Suprapubic skin (tissue), 4 donors: ENCODE measurements around the gene MVK. TPM values are rescaled to one million over a fixed set of nuclear protein-coding genes. Genes with fewer than 3 reads are reported as not detected.
"Not testable (repeated sequence)": the region's sequence is repeated elsewhere in the genome, so short reads cannot be mapped to it uniquely, and the experiment has no call there.

Source experiments
- DNase-seq, 2 donors: peaks; one replicate each; pipeline ENCODE4 v3.0.0-alpha.2; 2019; ENCODE audit warnings: low spot score in 2 of 2
- H3K27ac ChIP-seq: fragments of 200-600 bp; sonication (generic); one replicate; pipeline ENCODE4 v1.5.1; 2019
- H3K27me3 ChIP-seq: fragments of 200-600 bp; sonication (generic); one replicate; pipeline ENCODE4 v1.5.1; 2019
- H3K36me3 ChIP-seq: fragments of 200-600 bp; sonication (generic); one replicate; pipeline ENCODE4 v1.5.1; 2019
- H3K4me1 ChIP-seq: fragments of 200-600 bp; sonication (generic); one replicate; pipeline ENCODE4 v1.5.1; 2019
- H3K4me3 ChIP-seq: fragments of 200-600 bp; sonication (generic); one replicate; pipeline ENCODE4 v1.5.1; 2019; ENCODE audit warnings: mild to moderate bottlenecking
- H3K9me3 ChIP-seq: fragments of 200-600 bp; sonication (generic); one replicate; pipeline ENCODE4 v1.5.1; 2019
- EP300 ChIP-seq: sonication (generic); formaldehyde crosslinking; IDR thresholded peaks from one replicate; pipeline ENCODE4 v1.6.1; 2017; ENCODE audit warnings: antibody characterized with exemption
- POLR2A ChIP-seq, 2 donors: fragments of 450-650 bp; IDR thresholded peaks; one replicate each; pipeline ENCODE4 v1.6.1; 2017; ENCODE audit warnings: antibody characterized with exemption in 2 of 2, mild to moderate bottlenecking in 2 of 2, moderate library complexity in 2 of 2
- POLR2AphosphoS5 ChIP-seq, 3 donors: sonication (generic); formaldehyde crosslinking; IDR thresholded peaks; one replicate each; pipeline ENCODE4 v1.6.1; 2017; ENCODE audit warnings: antibody characterized with exemption in 3 of 3
- WGBS: methylation state at CpG from one replicate; pipeline ENCODE4 v1.1.5; 2018; 5-methylcytosine and 5-hydroxymethylcytosine counted together
- total RNA-seq, 4 donors: library from RNA; depleted of rRNA; stranded (reverse); fragments of >200 nt; gene quantifications; one replicate each; pipeline ENCODE4 v1.1.0, GENCODE V29; 2016
- TF ChIP-seq, protein P1 (sequence below), 2 donors: fragments of 200-600 bp in 1 of 2; fragments of 450-650 bp in 1 of 2; sonication (generic) in 1 of 2; IDR thresholded peaks; one replicate each; pipeline ENCODE4 v1.5.1; 2016 to 2019; ENCODE audit warnings: antibody characterized with exemption in 2 of 2, mild to moderate bottlenecking in 1 of 2, moderate library complexity in 1 of 2

The MVK gene
- total RNA-seq, 4 donors from 2014 or later, result 30.1 to 62.1 (median 37.2) TPM

- WGBS, result 78% methylated on average over 7 of the region's 7 CpGs
- Histone ChIP-seq H3K4me3 (no peak overlapping the region), H3K36me3 (peaks cover 20% of the 10 kb centered on the region), H3K27me3 (no peaks in the 10 kb centered on the region), H3K27ac (no peak overlapping the region), H3K4me1 (peaks cover 9% of the 10 kb centered on the region), H3K9me3 (no peaks in the 10 kb centered on the region)
- DNase-seq, result no peak
- TF ChIP-seq POLR2A (IDR thresholded peaks at IDR 0.05), result no peak
- TF ChIP-seq, protein P1, sequence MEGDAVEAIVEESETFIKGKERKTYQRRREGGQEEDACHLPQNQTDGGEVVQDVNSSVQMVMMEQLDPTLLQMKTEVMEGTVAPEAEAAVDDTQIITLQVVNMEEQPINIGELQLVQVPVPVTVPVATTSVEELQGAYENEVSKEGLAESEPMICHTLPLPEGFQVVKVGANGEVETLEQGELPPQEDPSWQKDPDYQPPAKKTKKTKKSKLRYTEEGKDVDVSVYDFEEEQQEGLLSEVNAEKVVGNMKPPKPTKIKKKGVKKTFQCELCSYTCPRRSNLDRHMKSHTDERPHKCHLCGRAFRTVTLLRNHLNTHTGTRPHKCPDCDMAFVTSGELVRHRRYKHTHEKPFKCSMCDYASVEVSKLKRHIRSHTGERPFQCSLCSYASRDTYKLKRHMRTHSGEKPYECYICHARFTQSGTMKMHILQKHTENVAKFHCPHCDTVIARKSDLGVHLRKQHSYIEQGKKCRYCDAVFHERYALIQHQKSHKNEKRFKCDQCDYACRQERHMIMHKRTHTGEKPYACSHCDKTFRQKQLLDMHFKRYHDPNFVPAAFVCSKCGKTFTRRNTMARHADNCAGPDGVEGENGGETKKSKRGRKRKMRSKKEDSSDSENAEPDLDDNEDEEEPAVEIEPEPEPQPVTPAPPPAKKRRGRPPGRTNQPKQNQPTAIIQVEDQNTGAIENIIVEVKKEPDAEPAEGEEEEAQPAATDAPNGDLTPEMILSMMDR (IDR thresholded peaks at IDR 0.05), result no peak
- no peak for TF ChIP-seq POLR2AphosphoS5 (IDR thresholded peaks at IDR 0.05)
- TF ChIP-seq EP300, result no peak
Observed at GRCh38 chr12:109599087-109599486, 25.5 kb downstream of the MVK start.

DNA sequence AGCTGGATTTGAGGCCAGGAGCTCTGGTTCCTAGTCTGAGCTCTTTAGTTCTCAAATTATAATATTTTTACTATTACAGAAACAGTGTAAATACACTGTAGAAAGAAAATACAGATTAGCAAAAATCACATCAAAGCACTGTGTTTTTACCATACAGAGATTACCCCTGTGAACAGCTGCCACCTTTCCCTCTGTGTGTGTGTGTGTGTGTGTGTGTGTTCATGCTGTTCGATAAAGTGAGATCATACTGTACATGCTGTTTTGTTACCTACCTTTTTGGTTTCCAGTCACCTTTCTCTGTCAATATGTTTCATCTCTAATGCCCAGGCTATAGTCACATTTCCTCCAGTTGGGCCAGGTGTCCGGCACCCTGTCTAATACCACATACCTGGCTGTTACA is 26.9 kb downstream of the MVK start:
- no peak for TF ChIP-seq EP300
- TF ChIP-seq, protein P1 (IDR thresholded peaks at IDR 0.05), result no peak
- Histone ChIP-seq H3K4me3 (no peak overlapping the region), H3K27me3 (peaks cover 1% of the 10 kb centered on the region), H3K4me1 (peaks cover 9% of the 10 kb centered on the region), H3K27ac (no peak overlapping the region), H3K9me3 (no peaks in the 10 kb centered on the region), H3K36me3 (peaks cover 9% of the 10 kb centered on the region)
- no peak for DNase-seq
- 89% methylated on average over 2 of the region's 2 CpGs for WGBS

GRCh38 chr12:109600995-109601394 is 27.4 kb downstream of the MVK start:
- H3K27ac ChIP-seq, result no peak overlapping the region
- 97% methylated on average over 8 of the region's 8 CpGs for WGBS
- H3K27me3 ChIP-seq, result peaks cover 6% of the 10 kb centered on the region
- H3K4me1 ChIP-seq, result peaks cover 9% of the 10 kb centered on the region
- no peaks in the 10 kb centered on the region for H3K9me3 ChIP-seq
- DNase-seq, result no peak
- peaks cover 6% of the 10 kb centered on the region for H3K36me3 ChIP-seq
- H3K4me3 ChIP-seq, result no peak overlapping the region
- TF ChIP-seq POLR2A (IDR thresholded peaks at IDR 0.05) (no peak), POLR2AphosphoS5 (IDR thresholded peaks at IDR 0.05) (no peak)

GRCh38 chr12:109601557-109601956 is 28.0 kb downstream of the MVK start:
- Histone ChIP-seq H3K9me3 (no peaks in the 10 kb centered on the region), H3K27me3 (peaks cover 8% of the 10 kb centered on the region), H3K27ac (no peak overlapping the region), H3K4me3 (no peak overlapping the region), H3K36me3 (peaks cover under 1% of the 10 kb centered on the region), H3K4me1 (peaks cover 9% of the 10 kb centered on the region)
- DNase-seq, result no peak
- WGBS, result 86% methylated on average over 7 of the region's 8 CpGs
- no peak for TF ChIP-seq POLR2AphosphoS5 (IDR thresholded peaks at IDR 0.05)
- TF ChIP-seq EP300, result no peak
- TF ChIP-seq, protein P1 (IDR thresholded peaks at IDR 0.05), result no peak
- TF ChIP-seq POLR2A (IDR thresholded peaks at IDR 0.05), result no peak

- DNase-seq, H3K27ac ChIP-seq, H3K36me3 ChIP-seq, H3K4me3 ChIP-seq, H3K4me1 ChIP-seq, H3K9me3 ChIP-seq: not testable (repeated sequence)
- 93% methylated on average over 5 of the region's 5 CpGs for WGBS
- peaks cover 14% of the 10 kb centered on the region for H3K27me3 ChIP-seq
Observed at GRCh38 chr12:109602132-109602531, 28.5 kb downstream of the MVK start.

DNA sequence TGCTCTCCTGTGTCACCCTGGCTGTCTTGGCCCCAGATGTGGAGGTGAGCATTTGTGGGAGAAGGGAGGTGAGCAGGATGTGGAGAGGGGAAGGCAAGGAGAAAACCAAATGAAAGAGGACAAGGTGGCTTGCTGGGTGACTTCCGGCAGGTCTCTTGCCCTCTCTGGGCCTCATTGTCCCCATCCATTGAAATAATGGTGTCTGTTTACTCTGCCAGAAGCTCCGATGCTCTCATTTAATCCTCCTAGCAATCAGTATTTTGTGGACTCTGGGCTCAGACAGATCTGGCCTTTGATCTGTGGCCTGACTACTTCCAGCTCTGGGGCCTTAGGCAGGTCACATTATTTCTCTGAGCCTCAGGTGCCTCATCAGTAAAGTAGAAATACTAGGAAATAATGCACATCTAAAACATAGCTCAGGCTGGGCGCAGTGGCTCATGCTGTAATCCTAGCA is 30.6 kb downstream of the MVK start:
- Histone ChIP-seq H3K9me3 (no peaks in the 10 kb centered on the region), H3K27me3 (peaks cover 18% of the 10 kb centered on the region), H3K36me3 (no peaks in the 10 kb centered on the region), H3K27ac (no peak overlapping the region), H3K4me1 (no peaks in the 10 kb centered on the region), H3K4me3 (no peak overlapping the region)
- WGBS, result 82% methylated on average over 3 of the region's 3 CpGs
- TF ChIP-seq, protein P1 (IDR thresholded peaks at IDR 0.05), result no peak
- TF ChIP-seq POLR2AphosphoS5 (IDR thresholded peaks at IDR 0.05) (no peak), EP300 (no peak), POLR2A (IDR thresholded peaks at IDR 0.05) (no peak)
- no peak for DNase-seq
